Cardiac muscle cell (in vitro differentiated cells and primary cell): ENCODE results near the gene USP9X. TPM values are rescaled to one million over a fixed set of nuclear protein-coding genes. Genes with fewer than 3 reads are reported as not detected.
"Not testable (repeated sequence)": the region's sequence is repeated elsewhere in the genome, so short reads cannot be mapped to it uniquely, and the experiment has no call there.

Experiments
- DNase-seq, 2 donors: peaks; one replicate each; pipeline versions ENCODE4 v3.0.0 to v3.0.0-alpha.2; 2010 to 2017; ENCODE audit warnings: low read depth in 1 of 2, low spot score in 1 of 2
- H3K27ac ChIP-seq: fragments of 200-600 bp; sonication (generic); 2 replicates; pipeline ENCODE4 v1.5.1; 2016
- H3K27me3 ChIP-seq: fragments of 200-600 bp; sonication (generic); 2 replicates; pipeline ENCODE4 v1.6.0; 2016; ENCODE audit warnings: control low read depth
- H3K36me3 ChIP-seq: fragments of 200-600 bp; sonication (generic); 2 replicates; pipeline ENCODE4 v1.5.1; 2016; ENCODE audit warnings: control low read depth
- H3K4me1 ChIP-seq: fragments of 200-600 bp; sonication (generic); 2 replicates; pipeline ENCODE4 v1.8.1; 2017; ENCODE audit warnings: low read depth, mild to moderate bottlenecking, mixed run types
- H3K4me3 ChIP-seq: fragments of 200-600 bp; sonication (generic); 2 replicates; pipeline ENCODE4 v1.5.1; 2016; ENCODE audit warnings: mild to moderate bottlenecking
- H3K9me3 ChIP-seq: fragments of 200-600 bp; sonication (generic); 2 replicates; pipeline ENCODE4 v1.5.1; 2017; ENCODE audit warnings: low read depth, mild to moderate bottlenecking, control low read depth
- CTCF ChIP-seq: IDR thresholded peaks from 2 replicates; pipeline ENCODE4 v1.5.1; 2012; ENCODE audit warnings: low read depth, mild to moderate bottlenecking, low read length
- polyA plus RNA-seq: library from polyadenylated mRNA; unstranded; fragments of >200 nt; fragmentation: Nextera tagmentation; extraction: Ambion mirVana; gene quantifications from 2 replicates; pipeline ENCODE4 v1.2.1, GENCODE V29; 2016
- total RNA-seq: library from RNA; depleted of rRNA; stranded (reverse); fragments of >200 nt; gene quantifications from 2 replicates; pipeline ENCODE4 v1.2.3, GENCODE V29; 2016

USP9X gene
- total and polyA plus RNA-seq, 2 experiments from 2014 or later, result 43.1 to 95.6 TPM

GRCh38 chrX:41142130-41142910, 57.1 kb downstream of the USP9X start:
- no peaks in the 10 kb centered on the region for H3K4me1 ChIP-seq
- TF ChIP-seq CTCF, result no peak
- no peaks in the 10 kb centered on the region for H3K27me3 ChIP-seq
- no peak overlapping the region for H3K4me3 ChIP-seq
- no peaks in the 10 kb centered on the region for H3K9me3 ChIP-seq
- H3K36me3 ChIP-seq, result peaks cover 48% of the 10 kb centered on the region
- peak in 1 of 2 donors; percentile 15 for DNase-seq
- no peak overlapping the region for H3K27ac ChIP-seq

- H3K4me1 ChIP-seq, result no peaks in the 10 kb centered on the region
- H3K36me3 ChIP-seq, result peaks cover 53% of the 10 kb centered on the region
- H3K9me3 ChIP-seq, result no peaks in the 10 kb centered on the region
- no peak overlapping the region for H3K4me3 ChIP-seq
- DNase-seq, result peak in 1 of 2 donors; percentile 29
- no peak overlapping the region for H3K27ac ChIP-seq
- H3K27me3 ChIP-seq, result no peaks in the 10 kb centered on the region
- no peak for TF ChIP-seq CTCF
These were observed 59.6 kb downstream of the USP9X start for GRCh38 chrX:41144873-41145272.

- DNase-seq, result peak in 1 of 2 donors; percentile 79
- no peaks in the 10 kb centered on the region for H3K4me1 ChIP-seq
- peak; percentile 6 for TF ChIP-seq CTCF
- H3K36me3 ChIP-seq, result peaks cover 55% of the 10 kb centered on the region
- no peaks in the 10 kb centered on the region for H3K27me3 ChIP-seq
- H3K27ac ChIP-seq, result no peak overlapping the region
- H3K9me3 ChIP-seq, result no peaks in the 10 kb centered on the region
- H3K4me3 ChIP-seq, result no peak overlapping the region
These were observed 60.8 kb downstream of the USP9X start for GRCh38 chrX:41145920-41146608.

- H3K9me3 ChIP-seq, result no peaks in the 10 kb centered on the region
- peak in 1 of 2 donors; percentile 56 for DNase-seq
- peaks cover 55% of the 10 kb centered on the region for H3K36me3 ChIP-seq
- H3K4me1 ChIP-seq, result no peaks in the 10 kb centered on the region
- no peaks in the 10 kb centered on the region for H3K27me3 ChIP-seq
- H3K4me3 ChIP-seq, result no peak overlapping the region
- TF ChIP-seq CTCF, result no peak
- no peak overlapping the region for H3K27ac ChIP-seq
These were observed 63.3 kb downstream of the USP9X start for GRCh38 chrX:41148553-41148952.

- Histone ChIP-seq H3K27me3 (no peaks in the 10 kb centered on the region), H3K9me3 (no peaks in the 10 kb centered on the region), H3K27ac (no peak overlapping the region), H3K4me3 (no peak overlapping the region), H3K36me3 (peaks cover 54% of the 10 kb centered on the region), H3K4me1 (no peaks in the 10 kb centered on the region)
- TF ChIP-seq CTCF, result no peak
- no peak for DNase-seq
These were observed 64.8 kb downstream of the USP9X start for GRCh38 chrX:41150043-41150442.

GRCh38 chrX:41151726-41152125, 66.5 kb downstream of the USP9X start:
- not testable (repeated sequence) for H3K4me1 ChIP-seq, DNase-seq, H3K27ac ChIP-seq, H3K4me3 ChIP-seq, H3K9me3 ChIP-seq, H3K27me3 ChIP-seq
- H3K36me3 ChIP-seq, result peaks cover 57% of the 10 kb centered on the region
